ENCODE data around the gene GPATCH8.
"Not testable (repeated sequence)": the region's sequence is repeated elsewhere in the genome, so short reads cannot be mapped to it uniquely, and the experiment has no call there.

- not testable (repeated sequence) for TF ChIP-seq POLR2A, POLR2AphosphoS5 (IDR thresholded peaks at IDR 0.05; ENCODE audit: low read depth, low read length)
Observed at GRCh38 chr17:44368391-44369243, 134.6 kb downstream of the GPATCH8 start.

All from GM12892 (cell line).